Endothelial cell of umbilical vein (primary cell): Measurements from ENCODE around the gene PNMA6F. TPM values are rescaled to one million over a fixed set of nuclear protein-coding genes. Genes with fewer than 3 reads are reported as not detected.

Experiments used
- BruUV-seq: library from RNA; stranded (reverse); fragments of 400-500 nt; replicated peaks from 2 replicates; lab custom pipeline; 2021; lab: Mats Ljungman, UMichigan
- CTCF ChIA-PET: fragments of 300-600, 350-600 bp; sonication (Branson Sonifier 250); formaldehyde crosslinking; loops from one replicate; lab custom pipeline; 2021; ENCODE audit warnings: antibody characterized with exemption, inconsistent platforms; lab: Charles Lee
- POLR2A ChIA-PET: fragments of 300-600, 350-600 bp; sonication (Branson Sonifier 250); formaldehyde crosslinking; loops from one replicate; lab custom pipeline; 2021; ENCODE audit warnings: antibody characterized with exemption, inconsistent platforms; lab: Charles Lee
- DNase-seq: peaks from one replicate; pipeline ENCODE4 v3.0.0-alpha.2; 2011; ENCODE audit warnings: low read depth, low spot score
- FAIRE-seq: peaks from 2 replicates; lab custom pipeline; 2011; peaks lifted over from hg19 to GRCh38; lab: Jason Lieb, UNC
- H2AFZ ChIP-seq: 2 replicates; pipeline ENCODE4 v1.6.0; 2012; ENCODE audit warnings: low read depth, low read length, control low read depth, inconsistent platforms
- H3K27ac ChIP-seq: 2 replicates; pipeline ENCODE4 v1.5.1; 2011; ENCODE audit warnings: low read depth, mild to moderate bottlenecking, control low read depth, low read length, moderate library complexity; ENCODE audit not compliant: insufficient read depth
- H3K27me3 ChIP-seq, 2 experiments: 2 replicates each; pipeline versions ENCODE4 v1.6.0 to v1.6.1; 2011; ENCODE audit warnings: low read length in 2 of 2, mixed read lengths in 1 of 2; ENCODE audit not compliant: control insufficient read depth in 2 of 2, insufficient read depth in 2 of 2
- H3K36me3 ChIP-seq, 2 experiments: 2 replicates in 1 of 2; 3 replicates in 1 of 2; pipeline ENCODE4 v1.5.1; 2011; ENCODE audit warnings: low read length in 2 of 2, mild to moderate bottlenecking in 1 of 2, moderate library complexity in 1 of 2; ENCODE audit not compliant: control insufficient read depth in 2 of 2, insufficient read depth in 2 of 2; ENCODE audit errors: extremely low read depth in 1 of 2
- H3K4me1 ChIP-seq: 3 replicates; pipeline ENCODE4 v1.5.1; 2011; ENCODE audit warnings: mild to moderate bottlenecking, low read length; ENCODE audit not compliant: control insufficient read depth, insufficient read depth; ENCODE audit errors: extremely low read depth
- H3K4me2 ChIP-seq: 2 replicates; pipeline ENCODE4 v1.6.1; 2011; ENCODE audit warnings: low read length, control low read depth, mixed read lengths; ENCODE audit not compliant: insufficient read depth
- H3K4me3 ChIP-seq, 3 experiments: fragments of 200-600 bp in 1 of 3; sonication (generic), shearing (Covaris generic) in 1 of 3; replicated peaks in 1 of 3; 2 replicates each; pipeline ENCODE4 v1.5.1; 2011 to 2016; ENCODE audit warnings: control low read depth in 3 of 3, low read length in 3 of 3, mild to moderate bottlenecking in 2 of 3, inconsistent platforms in 1 of 3, low read depth in 1 of 3, moderate library complexity in 1 of 3; ENCODE audit not compliant: insufficient read depth in 1 of 3
- H3K79me2 ChIP-seq: 2 replicates; pipeline ENCODE4 v1.6.0; 2012; ENCODE audit warnings: low read length, inconsistent platforms; ENCODE audit not compliant: control insufficient read depth, insufficient read depth
- H3K9ac ChIP-seq: replicated peaks from 2 replicates; pipeline ENCODE3; 2011; ENCODE audit warnings: low read length, control low read depth; ENCODE audit not compliant: insufficient read depth; ENCODE audit errors: extremely low read depth
- H3K9me1 ChIP-seq: replicated peaks from 3 replicates; pipeline ENCODE4 v1.6.0; 2011; ENCODE audit warnings: mild to moderate bottlenecking, low read length; ENCODE audit not compliant: control insufficient read depth, insufficient read depth; ENCODE audit errors: extremely low read depth
- H3K9me3 ChIP-seq: replicated peaks from 2 replicates; pipeline ENCODE4 v1.5.1; 2012; ENCODE audit warnings: low read length, inconsistent platforms; ENCODE audit not compliant: control insufficient read depth, insufficient read depth
- H4K20me1 ChIP-seq: replicated peaks from 2 replicates; pipeline ENCODE3; 2011; ENCODE audit warnings: mild to moderate bottlenecking, low read length; ENCODE audit not compliant: control insufficient read depth, insufficient read depth; ENCODE audit errors: extremely low read depth
- FOS ChIP-seq: IDR thresholded peaks from 2 replicates; pipeline ENCODE4 v1.6.1; 2011; ENCODE audit warnings: mild to moderate bottlenecking, low read length, moderate library complexity, borderline replicate concordance; ENCODE audit not compliant: insufficient read depth
- GATA2 ChIP-seq: IDR thresholded peaks from 2 replicates; pipeline ENCODE4 v1.7.0; 2011; ENCODE audit warnings: low read depth, mild to moderate bottlenecking, moderate library complexity, mixed read lengths, low read length; ENCODE audit not compliant: insufficient read length, insufficient read depth
- JUN ChIP-seq: IDR thresholded peaks from 2 replicates; pipeline ENCODE4 v1.6.1; 2011; ENCODE audit warnings: borderline replicate concordance, low read depth; ENCODE audit not compliant: insufficient read length, insufficient read depth
- POLR2A ChIP-seq: IDR thresholded peaks from 2 replicates; pipeline ENCODE4 v1.6.1; 2012; ENCODE audit warnings: low read depth, mild to moderate bottlenecking, control low read depth, low read length
- dilution Hi-C: fragments of 300-500 bp; cut with MboI; formaldehyde crosslinking; loops from one replicate; pipeline ENCODE4 v1.15.0; 2019; ENCODE audit warnings: low sequenced_read_pairs; ENCODE audit not compliant: extremely low pct_ligation_motif_present
- intact Hi-C: fragments of 100-400 bp; cut with micrococcal nuclease; formaldehyde crosslinking; loops from one replicate; pipeline ENCODE4 v1.10.0; 2022
- polyA plus RNA-seq, 4 experiments: library from polyadenylated mRNA; depleted of rRNA in 3 of 4; stranded (reverse) in 3 of 4; unstranded in 1 of 4; fragments of >200 nt; gene quantifications; 2 replicates each; pipeline versions ENCODE4 v1.2.1 to v1.2.3, GENCODE V29; 2011 to 2012; ENCODE audit warnings: missing spikeins in 1 of 4
- total RNA-seq: library from RNA; stranded (reverse); gene quantifications from 2 replicates; pipeline ENCODE4 v1.2.3, GENCODE V29; 2021
- TF ChIP-seq, protein P1 (sequence below), 2 donors: IDR thresholded peaks; 1 replicate in 1 of 2; 2 replicates in 1 of 2; pipeline ENCODE4 v1.5.1; 2011; ENCODE audit warnings: low read length in 2 of 2, mild to moderate bottlenecking in 2 of 2, moderate library complexity in 2 of 2, control low read depth in 1 of 2, inconsistent platforms in 1 of 2, low read depth in 1 of 2; ENCODE audit not compliant: insufficient read depth in 1 of 2; ENCODE audit errors: extremely low read depth in 1 of 2
- TF ChIP-seq, protein P2 (sequence below): IDR thresholded peaks from 2 replicates; pipeline ENCODE4 v1.6.1; 2011; ENCODE audit not compliant: insufficient read depth, insufficient read length

The PNMA6F gene
- total and polyA plus RNA-seq, 2 donors (not counting 3 experiments of a cell fraction or from before 2014, with no cell fraction given): not detected

DNA sequence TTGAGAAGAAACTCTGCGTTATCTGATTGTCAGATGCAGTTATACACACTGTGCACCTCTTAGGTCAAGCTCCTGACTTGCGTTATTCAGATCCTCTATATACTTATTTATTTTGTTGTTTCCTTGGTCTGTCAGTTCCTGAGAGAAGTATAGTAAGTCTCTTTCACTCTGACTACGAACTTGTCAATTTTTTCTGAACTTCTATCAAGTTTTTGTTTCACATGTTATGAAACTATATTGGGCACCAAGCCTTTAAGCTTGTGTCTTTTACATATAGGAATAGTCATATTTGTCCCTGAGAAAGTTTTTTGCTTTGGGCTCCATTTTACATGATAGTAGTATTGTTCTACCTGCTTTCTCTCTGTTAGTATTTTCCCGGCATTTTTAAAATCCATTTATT, 44.1 kb upstream of the PNMA6F start:
- ChIA-PET CTCF (no interaction called here), POLR2A (no interaction called here)
- no peaks in the 10 kb centered on the region for H4K20me1 ChIP-seq
- no peak overlapping the region for H3K9ac ChIP-seq
- H3K27ac ChIP-seq: no peak overlapping the region
- H3K36me3 ChIP-seq: no peaks in the 10 kb centered on the region
- intact Hi-C loops: no loop called here
- DNase-seq (no peak), FAIRE-seq (no peak)
- no peaks in the 10 kb centered on the region for H3K9me1 ChIP-seq
- no peaks in the 10 kb centered on the region for H3K4me1 ChIP-seq
- H3K79me2 ChIP-seq: no peaks in the 10 kb centered on the region
- BruUV-seq: no TSS peak
- H3K9me3 ChIP-seq: no peaks in the 10 kb centered on the region
- no peak overlapping the region for H3K4me2 ChIP-seq
- peaks cover 0 to 3% of the 10 kb centered on the region in 2 experiments for H3K27me3 ChIP-seq
- H2AFZ ChIP-seq: no peak overlapping the region
- dilution Hi-C loops: no loop called here
- TF ChIP-seq, protein P1, sequence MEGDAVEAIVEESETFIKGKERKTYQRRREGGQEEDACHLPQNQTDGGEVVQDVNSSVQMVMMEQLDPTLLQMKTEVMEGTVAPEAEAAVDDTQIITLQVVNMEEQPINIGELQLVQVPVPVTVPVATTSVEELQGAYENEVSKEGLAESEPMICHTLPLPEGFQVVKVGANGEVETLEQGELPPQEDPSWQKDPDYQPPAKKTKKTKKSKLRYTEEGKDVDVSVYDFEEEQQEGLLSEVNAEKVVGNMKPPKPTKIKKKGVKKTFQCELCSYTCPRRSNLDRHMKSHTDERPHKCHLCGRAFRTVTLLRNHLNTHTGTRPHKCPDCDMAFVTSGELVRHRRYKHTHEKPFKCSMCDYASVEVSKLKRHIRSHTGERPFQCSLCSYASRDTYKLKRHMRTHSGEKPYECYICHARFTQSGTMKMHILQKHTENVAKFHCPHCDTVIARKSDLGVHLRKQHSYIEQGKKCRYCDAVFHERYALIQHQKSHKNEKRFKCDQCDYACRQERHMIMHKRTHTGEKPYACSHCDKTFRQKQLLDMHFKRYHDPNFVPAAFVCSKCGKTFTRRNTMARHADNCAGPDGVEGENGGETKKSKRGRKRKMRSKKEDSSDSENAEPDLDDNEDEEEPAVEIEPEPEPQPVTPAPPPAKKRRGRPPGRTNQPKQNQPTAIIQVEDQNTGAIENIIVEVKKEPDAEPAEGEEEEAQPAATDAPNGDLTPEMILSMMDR (IDR thresholded peaks at IDR 0.05; ENCODE audit: extremely low read depth in 1 of 2, insufficient read depth in 1 of 2, low read depth in 1 of 2, low read length in 2 of 2): no peak
- TF ChIP-seq FOS (no peak), JUN (no peak), GATA2 (no peak), POLR2A (no peak)
- TF ChIP-seq, protein P2, sequence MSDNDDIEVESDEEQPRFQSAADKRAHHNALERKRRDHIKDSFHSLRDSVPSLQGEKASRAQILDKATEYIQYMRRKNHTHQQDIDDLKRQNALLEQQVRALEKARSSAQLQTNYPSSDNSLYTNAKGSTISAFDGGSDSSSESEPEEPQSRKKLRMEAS: no peak
- H3K4me3 ChIP-seq: no peak overlapping the region
